GM21576 (cell line): ENCODE results near the gene GDF10.
A peak's percentile ranks its signal among the peaks of the same experiment; 100 is the strongest.

Source experiments
- ATAC-seq: cut with Tn5 transposase; IDR thresholded peaks from one replicate; pipeline ENCODE4 v1.9.1; 2021; ENCODE audit warnings: mild to moderate bottlenecking, moderate library complexity; ENCODE audit not compliant: unreplicated experiment

GDF10 gene

GRCh38 chr10:47311932-47312662, 12.1 kb downstream of the GDF10 start:
- ATAC-seq: peak; percentile 73

GRCh38 chr10:47312663-47312995, 12.6 kb downstream of the GDF10 start:
- ATAC-seq: no peak

GRCh38 chr10:47314416-47314970, 14.5 kb downstream of the GDF10 start:
- ATAC-seq: no peak

GRCh38 chr10:47315421-47315820, 15.4 kb downstream of the GDF10 start:
- no peak for ATAC-seq

GRCh38 chr10:47316131-47316530, 16.1 kb downstream of the GDF10 start:
- ATAC-seq: no peak

- ATAC-seq: no peak
Observed at GRCh38 chr10:47317251-47317650, 17.3 kb downstream of the GDF10 start.

GRCh38 chr10:47318706-47319105, 18.7 kb downstream of the GDF10 start:
- ATAC-seq: no peak

GRCh38 chr10:47319784-47320183, 19.8 kb downstream of the GDF10 start:
- ATAC-seq: no peak

GRCh38 chr10:47320812-47321211, 20.8 kb downstream of the GDF10 start:
- no peak for ATAC-seq

GRCh38 chr10:47321521-47322195, 21.7 kb downstream of the GDF10 start:
- ATAC-seq: no peak

GRCh38 chr10:47322300-47323061, 22.5 kb downstream of the GDF10 start, which contains the start of gene GDF2:
TSS of gene GDF2 (plus strand) at chr10:47322454. CDS start at chr10:47322669, 215 bp downstream.
- ATAC-seq: no peak

- no peak for ATAC-seq
Observed at GRCh38 chr10:47323087-47323486, 23.1 kb downstream of the GDF10 start.

GRCh38 chr10:47323636-47324296, 23.8 kb downstream of the GDF10 start:
- ATAC-seq: no peak

- ATAC-seq: no peak
Observed at GRCh38 chr10:47325303-47326291, 25.6 kb downstream of the GDF10 start.

GRCh38 chr10:47326306-47326926, 26.4 kb downstream of the GDF10 start:
- ATAC-seq: no peak

- no peak for ATAC-seq
Observed at GRCh38 chr10:47326927-47327330, 26.9 kb downstream of the GDF10 start.

- ATAC-seq: no peak
Observed at GRCh38 chr10:47329855-47330254, 29.9 kb downstream of the GDF10 start.

GRCh38 chr10:47330366-47330765, 30.4 kb downstream of the GDF10 start:
- ATAC-seq: no peak

GRCh38 chr10:47330804-47331203, 30.8 kb downstream of the GDF10 start:
- ATAC-seq: no peak
